Keratinocyte (primary cell): ENCODE results near the gene RALGPS1. TPM values are rescaled to one million over a fixed set of nuclear protein-coding genes. Genes with fewer than 3 reads are reported as not detected.

ENCODE experiments used
- DNase-seq: peaks from one replicate; pipeline ENCODE4 v3.0.0-alpha.2; 2011; ENCODE audit warnings: low read depth, missing footprints, low spot score
- FAIRE-seq: peaks from 2 replicates; lab custom pipeline; 2011; peaks lifted over from hg19 to GRCh38; lab: Jason Lieb, UNC
- H2AFZ ChIP-seq: 2 replicates; pipeline ENCODE4 v1.6.0; 2012; ENCODE audit warnings: low read length, control low read depth, inconsistent platforms; ENCODE audit not compliant: control insufficient read depth
- H3K27ac ChIP-seq: 2 replicates; pipeline ENCODE4 v1.5.1; 2011; ENCODE audit warnings: low read length; ENCODE audit not compliant: control insufficient read depth, insufficient read depth
- H3K27me3 ChIP-seq: 3 replicates; pipeline ENCODE4 v1.6.0; 2011; ENCODE audit warnings: low read length; ENCODE audit not compliant: control insufficient read depth, insufficient read depth; ENCODE audit errors: extremely low read depth
- H3K36me3 ChIP-seq, 2 experiments: 2 replicates in 1 of 2; 3 replicates in 1 of 2; pipeline ENCODE4 v1.5.1; 2011; ENCODE audit warnings: low read length in 2 of 2, mild to moderate bottlenecking in 1 of 2; ENCODE audit not compliant: control insufficient read depth in 2 of 2, insufficient read depth in 2 of 2; ENCODE audit errors: extremely low read depth in 1 of 2
- H3K4me1 ChIP-seq: 3 replicates; pipeline ENCODE4 v1.5.1; 2011; ENCODE audit warnings: low read length; ENCODE audit not compliant: control insufficient read depth, insufficient read depth; ENCODE audit errors: extremely low read depth
- H3K4me2 ChIP-seq: 3 replicates; pipeline ENCODE4 v1.6.0; 2011; ENCODE audit warnings: low read depth, low read length; ENCODE audit not compliant: control insufficient read depth, insufficient read depth; ENCODE audit errors: extremely low read depth
- H3K4me3 ChIP-seq, 3 experiments: fragments of 200-600 bp in 1 of 3; sonication (generic) in 1 of 3; 2 replicates in 2 of 3; 3 replicates in 1 of 3; pipeline ENCODE4 v1.5.1; 2011 to 2016; ENCODE audit warnings: low read length in 3 of 3, mild to moderate bottlenecking in 3 of 3, control low read depth in 2 of 3, inconsistent platforms in 1 of 3, low read depth in 1 of 3, mixed read lengths in 1 of 3, mixed run types in 1 of 3, moderate library complexity in 1 of 3; ENCODE audit not compliant: control insufficient read depth in 2 of 3, insufficient read depth in 2 of 3; ENCODE audit errors: extremely low read depth in 1 of 3
- H3K79me2 ChIP-seq: 2 replicates; pipeline ENCODE4 v1.6.0; 2012; ENCODE audit warnings: low read length; ENCODE audit not compliant: control insufficient read depth, insufficient read depth
- H3K9ac ChIP-seq: 3 replicates; pipeline ENCODE4 v1.6.0; 2011; ENCODE audit warnings: low read length; ENCODE audit not compliant: control insufficient read depth, insufficient read depth; ENCODE audit errors: extremely low read depth
- H3K9me1 ChIP-seq: 3 replicates; pipeline ENCODE4 v1.6.0; 2011; ENCODE audit warnings: low read length; ENCODE audit not compliant: control insufficient read depth, insufficient read depth; ENCODE audit errors: extremely low read depth
- H3K9me3 ChIP-seq: 2 replicates; pipeline ENCODE4 v1.5.1; 2012; ENCODE audit warnings: low read depth, low read length; ENCODE audit not compliant: control insufficient read depth
- H4K20me1 ChIP-seq: 3 replicates; pipeline ENCODE4 v1.6.0; 2011; ENCODE audit warnings: low read length; ENCODE audit not compliant: control insufficient read depth, insufficient read depth; ENCODE audit errors: extremely low read depth
- EZH2 ChIP-seq: IDR thresholded peaks from one replicate; pipeline ENCODE4 v1.6.1; 2012; ENCODE audit warnings: inconsistent platforms, mild to moderate bottlenecking, low read length, moderate library complexity
- dilution Hi-C: fragments of 300-500 bp; cut with MboI; formaldehyde crosslinking; loops from one replicate; pipeline ENCODE4 v1.7.0; 2020; ENCODE audit warnings: low sequenced_read_pairs; ENCODE audit not compliant: extremely low pct_ligation_motif_present
- polyA plus RNA-seq, 5 experiments: library from polyadenylated mRNA; depleted of rRNA in 3 of 5; stranded (reverse) in 3 of 5; stranded (forward) in 1 of 5; unstranded in 1 of 5; fragments of >200 nt; gene quantifications; 1 replicate in 1 of 5; 2 replicates in 3 of 5; 3 replicates in 1 of 5; pipeline versions ENCODE4 v1.2.1 to v1.2.3, GENCODE V29; 2011 to 2012; ENCODE audit warnings: missing spikeins in 2 of 5, low read depth in 1 of 5, low replicate concordance in 1 of 5
- TF ChIP-seq, protein P1 (sequence below), 3 experiments: IDR thresholded peaks in 1 of 3; conservative IDR thresholded peaks in 1 of 3; optimal IDR thresholded peaks in 1 of 3; 2 replicates in 2 of 3; 3 replicates in 1 of 3; pipeline versions ENCODE3 to v1.5.1; 2011; ENCODE audit warnings: low read length in 3 of 3, mild to moderate bottlenecking in 3 of 3, moderate library complexity in 2 of 3, control low read depth in 1 of 3, inconsistent platforms in 1 of 3; ENCODE audit not compliant: insufficient read depth in 2 of 3; ENCODE audit errors: extremely low read depth in 1 of 3

Gene RALGPS1
- polyA plus RNA-seq, 1 donor (not counting 4 experiments of a cell fraction or from before 2014, with no cell fraction given), result 0.56 TPM

DNA sequence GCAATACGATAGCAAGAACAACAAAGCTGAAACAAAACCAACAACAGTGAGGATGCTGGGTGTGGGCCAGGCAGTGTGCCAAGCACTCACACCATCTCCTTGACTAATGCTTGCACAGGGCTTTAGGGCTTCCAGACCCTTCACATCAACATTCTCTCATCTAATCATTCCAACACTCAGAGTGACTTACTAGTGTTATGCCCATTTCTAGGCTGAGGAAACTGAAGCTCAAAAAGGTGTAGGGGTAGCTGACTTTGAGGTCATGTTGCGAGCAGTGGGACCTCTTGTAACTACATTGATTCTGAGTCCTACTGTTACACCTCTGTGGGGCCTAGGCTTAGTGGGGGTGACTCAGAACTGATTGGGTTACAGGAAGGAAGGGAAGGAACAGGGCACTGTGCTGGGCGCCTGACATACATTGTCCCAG, 198.2 kb downstream of the RALGPS1 start:
- Histone ChIP-seq H3K27ac (no peak overlapping the region), H4K20me1 (no peaks in the 10 kb centered on the region)
- dilution Hi-C loops, result no loop called here

DNA sequence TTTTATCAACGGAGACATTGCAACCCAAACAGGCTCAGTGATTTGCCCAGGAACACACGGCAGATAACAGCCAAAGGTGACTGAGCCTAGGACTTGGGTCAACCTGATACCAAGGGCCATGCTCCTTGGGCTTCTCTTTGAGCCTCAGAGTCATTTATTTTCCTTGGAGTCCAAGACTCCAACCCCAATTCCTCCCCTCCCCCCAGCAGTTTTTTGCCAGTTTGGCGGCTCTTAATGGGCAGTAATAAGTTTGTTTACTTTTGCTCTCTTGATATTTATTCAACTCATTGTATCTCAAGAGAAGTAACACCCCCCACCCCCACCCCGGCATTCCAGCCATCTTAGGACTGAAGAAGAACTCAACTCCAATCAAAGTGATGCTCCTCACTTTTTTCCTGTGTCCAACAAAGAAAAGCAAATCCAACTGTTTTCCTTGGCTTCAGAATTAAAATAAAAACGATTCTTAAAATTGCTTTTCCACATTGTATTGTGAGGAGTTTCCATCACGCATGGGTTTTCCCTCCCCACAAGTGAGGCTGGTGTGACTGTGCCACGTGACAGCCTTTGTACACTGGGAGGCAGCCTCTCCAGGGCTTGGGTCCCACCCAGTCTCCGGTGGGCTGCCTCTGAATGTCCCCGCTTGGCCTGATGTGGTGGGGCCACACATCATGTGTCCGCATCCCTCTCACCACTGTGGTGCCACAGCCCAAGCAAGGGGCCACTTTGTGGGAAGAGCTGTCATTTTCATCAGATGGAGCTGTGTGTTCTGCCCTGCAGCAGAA, 198.8 kb downstream of the RALGPS1 start:
- FAIRE-seq, result no peak
- Histone ChIP-seq H3K9me1 (no peaks in the 10 kb centered on the region), H3K27ac (no peak overlapping the region), H3K9me3 (no peaks in the 10 kb centered on the region), H3K36me3 (no peaks in the 10 kb centered on the region), H3K4me1 (peaks cover 8% of the 10 kb centered on the region), H3K4me3 (no peak overlapping the region), H4K20me1 (no peaks in the 10 kb centered on the region), H3K27me3 (no peaks in the 10 kb centered on the region), H3K4me2 (no peak overlapping the region), H3K79me2 (no peaks in the 10 kb centered on the region), H2AFZ (no peak overlapping the region), H3K9ac (no peak overlapping the region)
- TF ChIP-seq, protein P1, sequence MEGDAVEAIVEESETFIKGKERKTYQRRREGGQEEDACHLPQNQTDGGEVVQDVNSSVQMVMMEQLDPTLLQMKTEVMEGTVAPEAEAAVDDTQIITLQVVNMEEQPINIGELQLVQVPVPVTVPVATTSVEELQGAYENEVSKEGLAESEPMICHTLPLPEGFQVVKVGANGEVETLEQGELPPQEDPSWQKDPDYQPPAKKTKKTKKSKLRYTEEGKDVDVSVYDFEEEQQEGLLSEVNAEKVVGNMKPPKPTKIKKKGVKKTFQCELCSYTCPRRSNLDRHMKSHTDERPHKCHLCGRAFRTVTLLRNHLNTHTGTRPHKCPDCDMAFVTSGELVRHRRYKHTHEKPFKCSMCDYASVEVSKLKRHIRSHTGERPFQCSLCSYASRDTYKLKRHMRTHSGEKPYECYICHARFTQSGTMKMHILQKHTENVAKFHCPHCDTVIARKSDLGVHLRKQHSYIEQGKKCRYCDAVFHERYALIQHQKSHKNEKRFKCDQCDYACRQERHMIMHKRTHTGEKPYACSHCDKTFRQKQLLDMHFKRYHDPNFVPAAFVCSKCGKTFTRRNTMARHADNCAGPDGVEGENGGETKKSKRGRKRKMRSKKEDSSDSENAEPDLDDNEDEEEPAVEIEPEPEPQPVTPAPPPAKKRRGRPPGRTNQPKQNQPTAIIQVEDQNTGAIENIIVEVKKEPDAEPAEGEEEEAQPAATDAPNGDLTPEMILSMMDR (optimal IDR thresholded peaks at IDR 0.05 in 1 of 3, IDR thresholded peaks at IDR 0.05 in 1 of 3, conservative IDR thresholded peaks at IDR 0.05 in 1 of 3; ENCODE audit: extremely low read depth in 1 of 3, insufficient read depth in 2 of 3, low read length in 3 of 3), result no peak
- no peak for TF ChIP-seq EZH2
- dilution Hi-C loops, result no loop called here
- no peak for DNase-seq

More for the DNA sequence above, 198.2 kb downstream of the RALGPS1 start:
- H3K27me3 ChIP-seq, result no peaks in the 10 kb centered on the region
- TF ChIP-seq, protein P1 (optimal IDR thresholded peaks at IDR 0.05 in 1 of 3, IDR thresholded peaks at IDR 0.05 in 1 of 3, conservative IDR thresholded peaks at IDR 0.05 in 1 of 3; ENCODE audit: extremely low read depth in 1 of 3, insufficient read depth in 2 of 3, low read length in 3 of 3), result no peak
- TF ChIP-seq EZH2, result no peak
- no peaks in the 10 kb centered on the region for H3K79me2 ChIP-seq
- H3K4me2 ChIP-seq, result no peak overlapping the region
- no peak for DNase-seq
- no peak overlapping the region for H2AFZ ChIP-seq
- no peaks in the 10 kb centered on the region for H3K9me1 ChIP-seq
- no peak overlapping the region for H3K4me3 ChIP-seq
- no peaks in the 10 kb centered on the region for H3K36me3 ChIP-seq
- H3K4me1 ChIP-seq, result peaks cover 8% of the 10 kb centered on the region
- H3K9ac ChIP-seq, result no peak overlapping the region
- no peaks in the 10 kb centered on the region for H3K9me3 ChIP-seq
- FAIRE-seq, result no peak
